Sigmoid colon (tissue), 7 donors: ENCODE results near the gene DACH1. TPM values are rescaled to one million over a fixed set of nuclear protein-coding genes. Genes with fewer than 3 reads are reported as not detected.
"Not testable (repeated sequence)": the region's sequence is repeated elsewhere in the genome, so short reads cannot be mapped to it uniquely, and the experiment has no call there.

Source experiments
- DNase-seq: peaks from one replicate; pipeline ENCODE4 v3.0.0-alpha.2; 2019
- H3K27ac ChIP-seq, 4 donors: fragments of 200-600 bp; sonication (generic); one replicate each; pipeline ENCODE4 v1.5.1; 2016 to 2019; ENCODE audit warnings: mild to moderate bottlenecking in 1 of 4
- H3K27me3 ChIP-seq, 3 donors: fragments of 200-600 bp; sonication (generic); one replicate each; pipeline ENCODE4 v1.5.1; 2019; ENCODE audit warnings: mild to moderate bottlenecking in 1 of 3
- H3K36me3 ChIP-seq, 4 donors: fragments of 200-600 bp; sonication (generic); one replicate each; pipeline ENCODE4 v1.5.1; 2016 to 2019
- H3K4me1 ChIP-seq, 4 donors: fragments of 200-600 bp; sonication (generic); one replicate each; pipeline ENCODE4 v1.5.1; 2017 to 2019
- H3K4me3 ChIP-seq, 4 donors: fragments of 200-600 bp; sonication (generic); one replicate each; pipeline ENCODE4 v1.5.1; 2017 to 2019; ENCODE audit warnings: mild to moderate bottlenecking in 2 of 4, moderate library complexity in 1 of 4
- H3K9me3 ChIP-seq, 4 donors: fragments of 200-600 bp in 3 of 4; sonication (generic) in 3 of 4; one replicate each; pipeline versions ENCODE4 v1.5.1 to v1.6.1; 2013 to 2019
- EP300 ChIP-seq, 4 donors: sonication (generic); formaldehyde crosslinking; IDR thresholded peaks; one replicate each; pipeline ENCODE4 v1.6.1; 2017; ENCODE audit warnings: antibody characterized with exemption in 4 of 4
- POLR2A ChIP-seq, 2 donors: fragments of 450-650 bp; IDR thresholded peaks; one replicate each; pipeline ENCODE4 v1.6.1; 2016; ENCODE audit warnings: antibody characterized with exemption in 2 of 2, mild to moderate bottlenecking in 2 of 2, moderate library complexity in 2 of 2
- POLR2AphosphoS5 ChIP-seq, 4 donors: sonication (generic); formaldehyde crosslinking; IDR thresholded peaks; one replicate each; pipeline ENCODE4 v1.6.1; 2017; ENCODE audit warnings: antibody characterized with exemption in 4 of 4
- WGBS, 2 donors: extraction: QIAGEN DNeasy Blood & Tissue Kit; methylation state at CpG; one replicate each; pipeline ENCODE4 v1.1.7; 2013; 5-methylcytosine and 5-hydroxymethylcytosine counted together
- intact Hi-C: fragments of 100-400 bp; cut with DNase I; formaldehyde crosslinking; loops from one replicate; pipeline ENCODE4 v1.15.1; 2023
- polyA plus RNA-seq, 3 donors: library from polyadenylated mRNA; stranded (reverse); fragments of 200-250 nt; gene quantifications; one replicate each; pipeline ENCODE4 v1.2.3, GENCODE V29; 2013
- total RNA-seq, 4 donors: library from RNA; depleted of rRNA; stranded (reverse); fragments of >200 nt; gene quantifications; one replicate each; pipeline ENCODE4 v1.1.0, GENCODE V29; 2016
- TF ChIP-seq, protein P1 (sequence below), 4 experiments: fragments of 450-650 bp in 3 of 4; fragments of 200-600 bp in 1 of 4; IDR thresholded peaks; one replicate each; pipeline ENCODE4 v1.5.1; 2016 to 2019; ENCODE audit warnings: antibody characterized with exemption in 4 of 4, mild to moderate bottlenecking in 3 of 4, moderate library complexity in 2 of 4
- donor health status: healthy with polysubstance abuse.
- donor health status: Bipolar disorder and iron deficiency.
- donor health status: healthy.

Gene DACH1
- total and polyA plus RNA-seq, 7 donors = 0.49 to 1.9 (median 1.6) TPM

- 74 to 91% methylated on average over 1 of the region's 1 CpG for WGBS, 2 donors
- Histone ChIP-seq H3K36me3 (no peaks in the 10 kb centered on the region), H3K27me3 (no peaks in the 10 kb centered on the region), H3K27ac (no peak overlapping the region), H3K4me3 (no peak overlapping the region), H3K4me1 (no peaks in the 10 kb centered on the region), H3K9me3 (no peaks in the 10 kb centered on the region)
- DNase-seq = no peak
- TF ChIP-seq, protein P1, sequence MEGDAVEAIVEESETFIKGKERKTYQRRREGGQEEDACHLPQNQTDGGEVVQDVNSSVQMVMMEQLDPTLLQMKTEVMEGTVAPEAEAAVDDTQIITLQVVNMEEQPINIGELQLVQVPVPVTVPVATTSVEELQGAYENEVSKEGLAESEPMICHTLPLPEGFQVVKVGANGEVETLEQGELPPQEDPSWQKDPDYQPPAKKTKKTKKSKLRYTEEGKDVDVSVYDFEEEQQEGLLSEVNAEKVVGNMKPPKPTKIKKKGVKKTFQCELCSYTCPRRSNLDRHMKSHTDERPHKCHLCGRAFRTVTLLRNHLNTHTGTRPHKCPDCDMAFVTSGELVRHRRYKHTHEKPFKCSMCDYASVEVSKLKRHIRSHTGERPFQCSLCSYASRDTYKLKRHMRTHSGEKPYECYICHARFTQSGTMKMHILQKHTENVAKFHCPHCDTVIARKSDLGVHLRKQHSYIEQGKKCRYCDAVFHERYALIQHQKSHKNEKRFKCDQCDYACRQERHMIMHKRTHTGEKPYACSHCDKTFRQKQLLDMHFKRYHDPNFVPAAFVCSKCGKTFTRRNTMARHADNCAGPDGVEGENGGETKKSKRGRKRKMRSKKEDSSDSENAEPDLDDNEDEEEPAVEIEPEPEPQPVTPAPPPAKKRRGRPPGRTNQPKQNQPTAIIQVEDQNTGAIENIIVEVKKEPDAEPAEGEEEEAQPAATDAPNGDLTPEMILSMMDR (IDR thresholded peaks at IDR 0.05) = no peak
- TF ChIP-seq POLR2AphosphoS5 (IDR thresholded peaks at IDR 0.05) (no peak), POLR2A (IDR thresholded peaks at IDR 0.05) (no peak)
- intact Hi-C loops = no loop called here
Observed at GRCh38 chr13:71902676-71903075, 35.7 kb upstream of the DACH1 start.

DNA sequence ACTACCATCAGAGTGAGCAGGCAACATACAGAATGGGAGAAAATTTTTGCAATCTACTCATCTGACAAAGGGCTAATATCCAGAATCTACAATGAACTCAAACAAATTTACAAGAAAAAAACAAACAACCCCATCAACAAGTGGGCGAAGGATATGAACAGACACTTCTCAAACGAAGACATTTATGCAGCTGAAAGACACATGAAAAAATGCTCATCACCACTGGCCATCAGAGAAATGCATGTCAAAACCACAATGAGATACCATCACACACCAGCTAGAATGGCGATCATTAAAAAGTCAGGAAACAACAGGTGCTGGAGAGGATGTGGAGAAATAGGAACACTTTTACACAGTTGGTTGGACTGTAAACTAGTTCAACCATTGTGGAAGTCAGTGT lies 26.5 kb upstream of the DACH1 start:
- intact Hi-C loops, H3K4me3 ChIP-seq, H3K36me3 ChIP-seq, H3K27ac ChIP-seq, H3K4me1 ChIP-seq, H3K27me3 ChIP-seq, H3K9me3 ChIP-seq, DNase-seq: not testable (repeated sequence)
- WGBS, 2 donors = 86 to 93% methylated on average over 3 of the region's 3 CpGs

- Histone ChIP-seq H3K4me1 (no peaks in the 10 kb centered on the region), H3K4me3 (no peak overlapping the region), H3K27ac (no peak overlapping the region), H3K9me3 (no peaks in the 10 kb centered on the region), H3K27me3 (no peaks in the 10 kb centered on the region), H3K36me3 (no peaks in the 10 kb centered on the region)
- DNase-seq = no peak
- intact Hi-C loops = no loop called here
- TF ChIP-seq, protein P1 (IDR thresholded peaks at IDR 0.05) = no peak
- no peak for TF ChIP-seq POLR2AphosphoS5 (IDR thresholded peaks at IDR 0.05)
- TF ChIP-seq POLR2A (IDR thresholded peaks at IDR 0.05) = no peak
- TF ChIP-seq EP300 (IDR thresholded peaks at IDR 0.05) = no peak
Observed at GRCh38 chr13:71886880-71887279, 19.9 kb upstream of the DACH1 start.

DNA sequence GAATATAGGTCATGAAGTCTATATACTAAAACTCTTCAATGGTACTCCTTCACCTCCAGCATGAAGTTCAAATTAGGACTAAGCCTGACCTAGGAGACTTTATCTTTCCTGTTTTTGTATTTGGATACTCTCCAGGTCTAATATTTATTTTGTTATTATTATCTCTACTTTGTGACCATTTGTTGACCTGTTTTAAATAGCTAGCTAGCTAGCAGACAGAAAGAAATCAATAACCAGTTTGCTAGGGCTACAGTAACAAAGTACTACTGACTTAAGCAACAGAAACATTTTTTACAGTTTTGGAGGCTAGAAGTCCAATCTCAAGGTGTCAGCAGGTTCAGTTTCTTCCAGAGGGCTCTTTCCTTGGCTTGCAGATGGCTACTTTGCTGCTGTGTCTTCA lies 15.1 kb upstream of the DACH1 start:
- DNase-seq = no peak
- no peaks in the 10 kb centered on the region for H3K9me3 ChIP-seq
- no peaks in the 10 kb centered on the region for H3K36me3 ChIP-seq
- no peak overlapping the region for H3K27ac ChIP-seq
- intact Hi-C loops = no loop called here
- no peaks in the 10 kb centered on the region for H3K4me1 ChIP-seq
- no peak overlapping the region for H3K4me3 ChIP-seq
- H3K27me3 ChIP-seq = no peaks in the 10 kb centered on the region
- TF ChIP-seq POLR2AphosphoS5 (IDR thresholded peaks at IDR 0.05) (no peak), EP300 (IDR thresholded peaks at IDR 0.05) (no peak), POLR2A (IDR thresholded peaks at IDR 0.05) (no peak)
- TF ChIP-seq, protein P1 (IDR thresholded peaks at IDR 0.05) = no peak

- no peaks in the 10 kb centered on the region for H3K27me3 ChIP-seq
- H3K9me3 ChIP-seq = no peaks in the 10 kb centered on the region
- WGBS, 2 donors = 74 to 90% methylated on average over 6 of the region's 6 CpGs
- H3K27ac ChIP-seq = no peak overlapping the region
- DNase-seq = no peak
- intact Hi-C loops = no loop called here
- no peaks in the 10 kb centered on the region for H3K4me1 ChIP-seq
- TF ChIP-seq, protein P1 (IDR thresholded peaks at IDR 0.05) = no peak
- no peak for TF ChIP-seq EP300 (IDR thresholded peaks at IDR 0.05)
- no peak for TF ChIP-seq POLR2A (IDR thresholded peaks at IDR 0.05)
- TF ChIP-seq POLR2AphosphoS5 (IDR thresholded peaks at IDR 0.05) = no peak
- H3K4me3 ChIP-seq = no peak overlapping the region
- no peaks in the 10 kb centered on the region for H3K36me3 ChIP-seq
Observed at GRCh38 chr13:71880753-71881541, 13.9 kb upstream of the DACH1 start.
